SK-N-SH (cell line): ENCODE results near the gene SHQ1.

ENCODE experiments used
- CTCF ChIP-seq: fragments of 200-600 bp; sonication (generic); IDR thresholded peaks from 2 replicates; pipeline ENCODE4 v1.6.1; 2017; ENCODE audit warnings: antibody characterized with exemption, mild to moderate bottlenecking, moderate library complexity
- EP300 ChIP-seq, 2 experiments: IDR thresholded peaks; 2 replicates each; pipeline versions ENCODE4 v1.4.0 to v1.6.1; 2012; ENCODE audit warnings: borderline replicate concordance in 1 of 2, low read depth in 1 of 2, low read length in 1 of 2
- FOSL2 ChIP-seq: IDR thresholded peaks from 2 replicates; pipeline ENCODE4 v1.4.0; 2012; ENCODE audit warnings: low read depth, mild to moderate bottlenecking, moderate library complexity, borderline replicate concordance
- FOXM1 ChIP-seq: IDR thresholded peaks from 2 replicates; pipeline ENCODE4 v1.4.0; 2012; ENCODE audit warnings: low read depth, mild to moderate bottlenecking
- IRF3 ChIP-seq: fragments of 150-350 bp; IDR thresholded peaks from 2 replicates; pipeline ENCODE4 v1.6.1; 2016; ENCODE audit warnings: mild to moderate bottlenecking, low read depth, low read length
- JUND ChIP-seq: IDR thresholded peaks from 2 replicates; pipeline ENCODE4 v1.4.0; 2012
- POLR2AphosphoS5 ChIP-seq: IDR thresholded peaks from 2 replicates; pipeline ENCODE4 v1.6.1; 2012; ENCODE audit warnings: low read depth, low read length
- RAD21 ChIP-seq: IDR thresholded peaks from 2 replicates; pipeline ENCODE4 v1.6.1; 2012; ENCODE audit warnings: mild to moderate bottlenecking, low read length
- REST ChIP-seq: IDR thresholded peaks from 2 replicates; pipeline ENCODE4 v1.6.1; 2012; ENCODE audit warnings: mild to moderate bottlenecking, low read depth, low read length, moderate library complexity
- SIN3A ChIP-seq: IDR thresholded peaks from 2 replicates; pipeline ENCODE4 v1.6.1; 2012; ENCODE audit warnings: low read depth, mild to moderate bottlenecking, low read length, moderate library complexity, borderline replicate concordance
- SMC3 ChIP-seq: IDR thresholded peaks from 2 replicates; pipeline ENCODE4 v1.6.1; 2012; ENCODE audit warnings: low read depth, low read length, improper control_type of control experiment
- TAF1 ChIP-seq: IDR thresholded peaks from 2 replicates; pipeline ENCODE4 v1.6.1; 2012; ENCODE audit warnings: low read depth, mild to moderate bottlenecking, low read length, moderate library complexity, borderline replicate concordance
- TEAD4 ChIP-seq: IDR thresholded peaks from 2 replicates; pipeline ENCODE4 v1.4.0; 2012; ENCODE audit warnings: mild to moderate bottlenecking, borderline replicate concordance; ENCODE audit not compliant: insufficient read depth
- USF2 ChIP-seq: fragments of 150-350 bp; IDR thresholded peaks from 2 replicates; pipeline ENCODE4 v1.6.1; 2017; ENCODE audit warnings: antibody characterized with exemption, low read length, low read depth, borderline replicate concordance

- TF ChIP-seq CTCF = no peak
- no peak for TF ChIP-seq REST
- TF ChIP-seq JUND = no peak
- TF ChIP-seq SIN3A = no peak
- no peak for TF ChIP-seq POLR2AphosphoS5
- no peak for TF ChIP-seq FOXM1
- TF ChIP-seq FOSL2 = no peak
- no peak for TF ChIP-seq EP300 (IDR thresholded peaks at IDR 0.05; ENCODE audit: borderline replicate concordance in 1 of 2, low read depth in 1 of 2, low read length in 1 of 2)
- no peak for TF ChIP-seq IRF3
- TF ChIP-seq TAF1 = no peak
- TF ChIP-seq RAD21 = no peak
- no peak for TF ChIP-seq USF2
- TF ChIP-seq SMC3 = no peak
- TF ChIP-seq TEAD4 = no peak
These were observed 114.6 kb downstream of the SHQ1 start for GRCh38 chr3:72733676-72734075.
